Left colon (tissue), 2 donors: ENCODE measurements around the gene TENM4. TPM values are rescaled to one million over a fixed set of nuclear protein-coding genes. Genes with fewer than 3 reads are reported as not detected.

Experiments used
- ATAC-seq: fragments of 200-7000 bp; cut with Tn5 transposase; one replicate; pipeline ENCODE4 v1.9.1; 2020; ENCODE audit warnings: mild to moderate bottlenecking, moderate library complexity
- DNase-seq, 2 donors: peaks; one replicate each; pipeline ENCODE4 v3.0.0-alpha.2; 2020
- intact Hi-C, 2 donors: fragments of 100-400 bp; cut with DNase I in 1 of 2; cut with micrococcal nuclease in 1 of 2; formaldehyde crosslinking; loops; one replicate each; pipeline versions ENCODE4 v1.11.2 to v1.14.0; 2022; cut with DNase I, micrococcal nuclease
- total RNA-seq, 2 donors: library from RNA; stranded (reverse); fragmentation: NEBNext Ultra II Directional; extraction: Animal tissue kit (Norgen Biotek cat#: 25700); gene quantifications; one replicate each; pipeline ENCODE4 v1.2.1, GENCODE V29; 2021
- donor health status: DM: no; HTN: no; CAD: no.
- donor health status: DM: yes; HTN: yes; CAD: no.

The TENM4 gene
- total RNA-seq, 2 donors from 2014 or later = 0.92 to 1.7 TPM

- ATAC-seq = no peak
- DNase-seq = no peak
- intact Hi-C loops = no loop called here
These were observed 74.6 kb downstream of the TENM4 start for GRCh38 chr11:79366218-79366617.

GRCh38 chr11:79363861-79364378 is 76.9 kb downstream of the TENM4 start:
- ATAC-seq = no peak

GRCh38 chr11:79363256-79363655 is 77.6 kb downstream of the TENM4 start:
- DNase-seq (no peak), ATAC-seq (no peak)
- intact Hi-C loops = no loop called here

More at GRCh38 chr11:79363861-79364378, 76.9 kb downstream of the TENM4 start:
- no peak for DNase-seq
- intact Hi-C loops = no loop called here

GRCh38 chr11:79362821-79363220 is 78.0 kb downstream of the TENM4 start:
- ATAC-seq = no peak
- intact Hi-C loops = no loop called here
- no peak for DNase-seq

DNA sequence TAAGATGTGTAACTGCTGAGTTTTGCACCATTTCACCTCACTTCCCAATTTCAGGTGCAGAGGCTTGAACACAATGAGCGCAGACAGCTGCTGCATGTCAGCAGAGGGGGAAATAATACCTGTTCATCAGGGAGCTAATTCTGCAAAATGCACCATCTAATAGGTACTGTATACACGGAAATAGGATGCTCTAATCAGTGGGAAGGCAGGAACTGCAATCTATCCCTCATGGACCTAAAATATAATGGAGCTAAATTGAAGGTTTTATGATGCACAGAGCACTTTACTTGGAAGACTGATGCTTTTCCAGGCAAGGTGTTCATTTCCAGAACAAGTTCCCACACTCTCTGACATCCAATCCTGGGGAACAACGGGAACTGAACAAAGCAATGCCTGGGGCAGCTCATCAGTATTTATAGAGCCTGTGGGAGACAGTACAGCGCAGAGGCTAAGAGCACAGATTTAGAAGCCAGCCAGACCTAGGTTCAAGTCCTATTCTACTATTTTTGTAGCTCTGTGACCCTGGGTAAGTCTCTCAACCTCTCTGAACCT is 78.5 kb downstream of the TENM4 start:
- ATAC-seq (no peak), DNase-seq (no peak)
- intact Hi-C loops = no loop called here

DNA sequence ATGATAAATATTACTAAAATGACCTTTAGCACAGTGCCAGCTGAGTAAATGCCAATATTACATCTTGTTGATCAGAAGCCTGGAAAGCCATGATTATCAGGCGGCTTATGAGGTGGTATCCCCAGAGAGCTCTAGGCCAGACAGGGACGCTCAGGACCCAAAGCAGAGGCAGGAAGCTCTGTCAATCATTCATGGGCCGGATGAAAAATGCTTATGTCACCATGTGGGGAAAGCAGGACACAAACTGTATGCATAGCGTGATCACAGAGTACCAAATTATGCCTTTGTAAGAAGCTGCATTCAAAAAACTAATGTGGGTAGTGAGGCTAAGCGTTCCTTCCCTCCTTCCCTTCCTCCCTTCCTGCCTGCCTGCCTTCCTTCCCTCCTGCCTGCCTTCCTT is 82.6 kb downstream of the TENM4 start:
- intact Hi-C loops = no loop called here
- ATAC-seq = no peak
- no peak for DNase-seq

- ATAC-seq = no peak
These were observed 87.1 kb downstream of the TENM4 start for GRCh38 chr11:79353706-79354105.

GRCh38 chr11:79352349-79352703 is 88.5 kb downstream of the TENM4 start:
- intact Hi-C loops = no loop called here
- DNase-seq = no peak
- no peak for ATAC-seq

More at GRCh38 chr11:79353706-79354105, 87.1 kb downstream of the TENM4 start:
- no peak for DNase-seq
- intact Hi-C loops = no loop called here

GRCh38 chr11:79348976-79349682 is 91.7 kb downstream of the TENM4 start:
- no peak for DNase-seq
- no peak for ATAC-seq
- intact Hi-C loops = no loop called here

- intact Hi-C loops = no loop called here
- DNase-seq (no peak), ATAC-seq (no peak)
These were observed 94.8 kb downstream of the TENM4 start for GRCh38 chr11:79346021-79346420.

DNA sequence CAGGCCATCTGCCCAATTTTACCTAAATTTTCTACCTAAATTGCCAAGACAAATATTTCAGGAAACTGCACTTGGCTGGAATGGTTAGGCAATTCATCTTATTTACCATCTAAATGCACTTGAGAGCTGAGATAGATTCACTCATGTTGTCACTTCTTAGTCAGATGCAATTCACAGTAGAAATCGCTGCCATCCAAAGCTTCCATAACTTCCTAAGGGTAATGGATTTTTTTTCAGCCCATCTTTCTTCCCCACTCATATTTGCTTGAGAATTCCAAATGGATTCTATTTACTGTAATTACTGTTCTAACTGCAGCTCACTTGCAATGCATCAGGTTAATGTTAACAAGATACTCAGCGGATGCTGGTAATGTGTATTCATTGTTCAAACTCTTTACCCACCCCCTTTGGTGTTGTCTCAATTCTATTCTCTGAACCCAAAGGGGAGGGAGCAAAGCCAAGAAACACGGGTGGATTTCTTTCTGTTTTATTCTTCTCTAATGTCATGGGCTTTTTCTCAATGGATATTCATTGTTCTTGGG is 96.0 kb downstream of the TENM4 start:
- intact Hi-C loops = no loop called here
- DNase-seq = no peak
- ATAC-seq = no peak

DNA sequence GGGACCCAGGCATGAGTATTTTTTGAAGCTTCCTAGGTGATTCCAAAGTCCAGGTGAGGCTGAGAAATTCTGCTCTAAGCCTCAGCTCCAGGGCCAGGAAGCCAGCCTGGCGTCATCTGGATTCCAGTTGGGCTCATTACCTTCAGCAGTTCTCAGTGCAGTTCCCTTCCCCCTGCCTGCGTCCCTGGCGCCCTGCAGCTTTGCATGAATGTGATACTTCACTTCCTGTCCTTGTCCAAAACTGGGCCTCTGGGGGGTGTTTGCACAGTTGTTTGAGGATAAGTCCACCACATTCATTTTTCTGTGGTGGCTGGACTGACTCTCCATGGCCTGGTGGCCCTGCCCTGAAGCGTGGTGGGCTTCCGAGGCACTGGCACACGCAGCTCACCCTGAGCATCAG is 98.1 kb downstream of the TENM4 start:
- intact Hi-C loops = no loop called here
- ATAC-seq (no peak), DNase-seq (no peak)

- ATAC-seq (no peak), DNase-seq (no peak)
- intact Hi-C loops = no loop called here
These were observed 98.6 kb downstream of the TENM4 start for GRCh38 chr11:79342236-79342635.

GRCh38 chr11:79340535-79340934 is 100.3 kb downstream of the TENM4 start:
- ATAC-seq (no peak), DNase-seq (no peak)
- intact Hi-C loops = no loop called here

- DNase-seq (no peak), ATAC-seq (no peak)
- intact Hi-C loops = no loop called here
These were observed 103.9 kb downstream of the TENM4 start for GRCh38 chr11:79336797-79337517.

- ATAC-seq (no peak), DNase-seq (no peak)
- intact Hi-C loops = no loop called here
These were observed 105.1 kb downstream of the TENM4 start for GRCh38 chr11:79335681-79336080.

- DNase-seq (no peak), ATAC-seq (no peak)
- intact Hi-C loops = no loop called here
These were observed 107.5 kb downstream of the TENM4 start for GRCh38 chr11:79333355-79333754.

DNA sequence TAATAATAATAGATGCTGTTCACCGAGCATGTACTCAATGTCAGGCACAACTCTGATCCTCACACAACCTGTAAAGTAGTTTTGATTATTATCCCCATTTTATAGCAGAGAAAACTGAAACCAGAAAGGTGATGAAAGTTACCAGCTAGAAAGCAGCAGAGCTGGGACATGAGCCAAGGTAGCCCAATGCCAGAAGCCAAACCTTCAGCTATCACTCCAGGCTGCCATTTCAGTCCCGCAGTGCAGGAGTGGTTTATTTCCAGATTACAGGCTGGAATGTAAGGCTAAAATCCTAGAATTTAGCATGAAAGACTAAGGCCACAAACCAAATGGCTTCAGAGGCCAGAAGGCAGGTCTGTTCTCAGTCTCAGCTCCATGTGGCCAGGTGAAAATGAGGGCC is 108.8 kb downstream of the TENM4 start:
- no peak for ATAC-seq
- no peak for DNase-seq
- intact Hi-C loops = no loop called here

- intact Hi-C loops = no loop called here
- ATAC-seq (no peak), DNase-seq (no peak)
These were observed 109.5 kb downstream of the TENM4 start for GRCh38 chr11:79331203-79331901.
